Hepatocyte (in vitro differentiated cells): Measurements from ENCODE around the gene IL36RN.

Experiments
- CTCF ChIP-seq: fragments of 200-600 bp; sonication (generic); IDR thresholded peaks from 2 replicates; pipeline ENCODE4 v1.5.1; 2016; ENCODE audit warnings: antibody characterized with exemption, mild to moderate bottlenecking; ENCODE audit not compliant: poor library complexity
- EZH2 ChIP-seq: fragments of 200-600 bp; sonication (generic); IDR thresholded peaks from 2 replicates; pipeline ENCODE4 v1.6.1; 2016; ENCODE audit warnings: antibody characterized with exemption, mild to moderate bottlenecking, borderline replicate concordance

DNA sequence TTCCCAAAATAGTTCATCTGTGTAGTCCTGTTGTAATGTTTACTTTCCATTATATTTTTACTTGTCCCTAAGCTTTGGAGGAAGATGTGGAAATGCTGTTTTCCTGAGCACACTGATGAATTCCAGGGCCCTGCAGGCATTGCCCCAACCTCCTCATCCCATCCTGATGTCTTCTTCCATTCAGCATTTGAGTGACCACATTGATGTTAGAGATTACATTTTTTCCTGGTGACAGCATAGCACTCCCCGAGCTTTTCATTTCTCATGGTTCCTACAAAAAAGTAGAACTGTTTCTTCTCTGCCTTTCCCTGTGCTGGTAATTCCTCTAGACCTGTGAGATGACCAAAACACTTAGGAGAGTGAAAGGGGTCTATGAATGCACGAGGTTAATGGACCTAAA lies 48.9 kb upstream of the IL36RN start:
- no peak for TF ChIP-seq CTCF
- no peak for TF ChIP-seq EZH2
